GM08714 (cell line): ENCODE results near the gene SCLT1.

Experiments used
- H3K4me3 ChIP-seq: fragments of 200-500 bp; sonication (Bioruptor generic); 2 replicates; pipeline ENCODE4 v1.5.1; 2014; ENCODE audit warnings: mild to moderate bottlenecking, low read length, inconsistent platforms
- ZNF274 ChIP-seq: IDR thresholded peaks from 2 replicates; pipeline ENCODE4 v1.6.1; 2012; ENCODE audit warnings: mild to moderate bottlenecking, low read depth, low read length

SCLT1 gene

GRCh38 chr4:128840711-128841318 lies 252.5 kb downstream of the SCLT1 start:
- TF ChIP-seq ZNF274 = no peak
- H3K4me3 ChIP-seq = no peak overlapping the region

GRCh38 chr4:128837679-128838078 lies 255.7 kb downstream of the SCLT1 start:
- no peak for TF ChIP-seq ZNF274
- no peak overlapping the region for H3K4me3 ChIP-seq

DNA sequence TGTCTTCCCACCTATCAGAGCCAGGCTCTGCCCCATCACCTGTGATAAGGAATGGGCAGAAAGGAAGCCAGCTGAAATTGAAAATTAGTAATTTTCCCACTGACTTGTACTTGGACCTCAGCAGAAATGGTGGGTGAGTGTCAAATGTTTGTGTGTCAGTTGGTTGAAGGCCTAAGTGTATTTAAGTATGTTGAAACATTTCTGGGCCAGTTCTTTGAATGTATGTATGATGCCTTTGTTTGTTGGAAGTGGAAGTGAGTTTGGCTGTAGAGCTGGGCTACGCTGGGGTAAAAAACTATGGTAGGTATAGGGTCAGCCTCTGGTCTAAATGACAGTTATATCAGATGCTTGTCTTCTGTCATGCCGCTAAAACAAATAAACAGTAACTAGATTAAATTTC lies 256.1 kb downstream of the SCLT1 start:
- TF ChIP-seq ZNF274 = no peak
- no peak overlapping the region for H3K4me3 ChIP-seq

DNA sequence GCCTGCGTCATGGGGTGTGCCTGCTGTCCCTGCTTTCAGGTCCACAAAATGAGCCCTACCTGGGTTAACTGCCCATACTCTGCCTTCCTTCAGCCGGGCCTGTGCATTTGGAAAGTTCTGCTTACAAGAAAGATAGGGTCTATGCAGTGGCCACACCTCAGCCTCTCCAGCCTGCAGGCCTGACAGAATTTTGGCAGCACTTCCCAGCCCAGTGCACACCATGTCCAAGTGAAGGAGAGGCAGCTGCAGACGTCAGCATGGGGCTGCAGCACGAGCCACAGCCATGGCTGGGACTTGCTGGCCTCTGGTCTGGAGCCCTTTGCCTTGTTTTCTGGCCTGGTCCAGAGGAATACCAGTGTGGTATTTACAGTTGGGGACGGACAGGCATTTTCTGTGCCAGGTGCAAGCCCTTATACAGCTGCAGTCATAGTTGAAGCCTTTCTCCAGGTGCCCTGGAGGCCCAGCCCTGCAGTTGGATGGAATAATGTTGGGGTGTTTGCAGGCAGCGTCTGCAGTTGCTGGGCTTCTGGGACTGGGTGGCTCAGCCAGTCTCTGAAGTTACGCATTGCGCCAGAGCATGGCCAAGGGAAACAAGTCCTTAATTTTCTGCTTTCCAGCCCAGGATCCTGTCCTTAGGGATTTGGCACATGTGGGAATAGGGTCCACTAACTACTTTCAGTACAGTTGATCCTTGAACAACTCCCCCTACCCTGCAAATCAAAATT lies 257.7 kb downstream of the SCLT1 start:
- no peak overlapping the region for H3K4me3 ChIP-seq
- no peak for TF ChIP-seq ZNF274
